H9 (cell line): ENCODE results near the gene GPR68. TPM values are rescaled to one million over a fixed set of nuclear protein-coding genes. Genes with fewer than 3 reads are reported as not detected.

Experiments used
- DNase-seq: peaks from one replicate; pipeline ENCODE4 v3.0.0-alpha.2; 2017
- H2AFZ ChIP-seq: one replicate; pipeline ENCODE4 v1.6.1; 2013; ENCODE audit warnings: mild to moderate bottlenecking, low read length, control low read depth, moderate library complexity
- H2AK5ac ChIP-seq: 2 replicates; pipeline ENCODE4 v1.6.1; 2013; ENCODE audit warnings: low read length, control low read depth, mixed read lengths; ENCODE audit not compliant: insufficient read length
- H2BK120ac ChIP-seq: one replicate; pipeline ENCODE4 v1.6.1; 2013; ENCODE audit warnings: low read depth, mild to moderate bottlenecking, low read length, control low read depth, inconsistent platforms; ENCODE audit not compliant: poor library complexity, severe bottlenecking
- H2BK12ac ChIP-seq: 2 replicates; pipeline ENCODE4 v1.6.1; 2013; ENCODE audit warnings: low read length, control low read depth, mixed read lengths, low read depth; ENCODE audit not compliant: insufficient read length
- H2BK15ac ChIP-seq: 2 replicates; pipeline ENCODE4 v1.6.1; 2013; ENCODE audit warnings: low read depth, low read length, control low read depth
- H2BK20ac ChIP-seq: one replicate; pipeline ENCODE4 v1.6.1; 2013; ENCODE audit warnings: low read depth, mild to moderate bottlenecking, low read length, control low read depth, inconsistent platforms; ENCODE audit not compliant: poor library complexity, severe bottlenecking
- H2BK5ac ChIP-seq: 2 replicates; pipeline ENCODE4 v1.6.1; 2013; ENCODE audit warnings: low read length, control low read depth, mixed read lengths; ENCODE audit not compliant: insufficient read length
- H3K14ac ChIP-seq: 2 replicates; pipeline ENCODE4 v1.6.1; 2013; ENCODE audit warnings: low read length, control low read depth; ENCODE audit not compliant: insufficient read depth
- H3K18ac ChIP-seq: 2 replicates; pipeline ENCODE4 v1.6.1; 2013; ENCODE audit warnings: low read depth, mild to moderate bottlenecking, mixed read lengths, low read length, control low read depth; ENCODE audit not compliant: insufficient read length
- H3K23ac ChIP-seq: 2 replicates; pipeline ENCODE4 v1.6.1; 2013; ENCODE audit warnings: low read length, control low read depth, mixed read lengths, low read depth; ENCODE audit not compliant: insufficient read length
- H3K23me2 ChIP-seq: 2 replicates; pipeline ENCODE4 v1.6.1; 2013; ENCODE audit warnings: low read depth, mild to moderate bottlenecking, mixed read lengths, low read length, control low read depth; ENCODE audit not compliant: insufficient read length, poor library complexity, severe bottlenecking
- H3K27ac ChIP-seq: 2 replicates; pipeline ENCODE4 v1.5.1; 2013; ENCODE audit warnings: low read length, control low read depth, mixed read lengths, low read depth; ENCODE audit not compliant: insufficient read length
- H3K27me3 ChIP-seq: 2 replicates; pipeline ENCODE4 v1.6.1; 2013; ENCODE audit warnings: low read length, control low read depth, inconsistent platforms; ENCODE audit not compliant: insufficient read depth
- H3K4ac ChIP-seq: 2 replicates; pipeline ENCODE4 v1.6.1; 2013; ENCODE audit warnings: low read depth, mild to moderate bottlenecking, control low read depth, inconsistent platforms, low read length, moderate library complexity
- H3K4me1 ChIP-seq: 2 replicates; pipeline ENCODE4 v1.6.1; 2013; ENCODE audit warnings: low read length, control low read depth, inconsistent platforms; ENCODE audit not compliant: insufficient read depth
- H3K4me2 ChIP-seq: 2 replicates; pipeline ENCODE4 v1.6.1; 2013; ENCODE audit warnings: low read length, control low read depth, mixed read lengths; ENCODE audit not compliant: insufficient read length, insufficient read depth
- H3K56ac ChIP-seq: 2 replicates; pipeline ENCODE4 v1.6.1; 2013; ENCODE audit warnings: low read depth, mild to moderate bottlenecking, mixed read lengths, low read length, control low read depth; ENCODE audit not compliant: insufficient read length
- H3K79me1 ChIP-seq: 2 replicates; pipeline ENCODE4 v1.6.1; 2013; ENCODE audit warnings: low read depth, mild to moderate bottlenecking, moderate library complexity, low read length, control low read depth, inconsistent platforms; ENCODE audit not compliant: insufficient read depth, poor library complexity, severe bottlenecking
- H3K79me2 ChIP-seq: 2 replicates; pipeline ENCODE4 v1.6.1; 2013; ENCODE audit warnings: low read length, control low read depth, inconsistent platforms; ENCODE audit not compliant: insufficient read depth
- H3K9ac ChIP-seq: 2 replicates; pipeline ENCODE4 v1.6.1; 2013; ENCODE audit warnings: low read length, control low read depth, mixed read lengths; ENCODE audit not compliant: insufficient read length; ENCODE audit errors: extremely low read depth
- H3K9me3 ChIP-seq: one replicate; pipeline ENCODE4 v1.6.1; 2013; ENCODE audit warnings: low read depth, low read length, inconsistent platforms; ENCODE audit not compliant: control insufficient read depth
- H3T11ph ChIP-seq: one replicate; pipeline ENCODE4 v1.6.1; 2013; ENCODE audit warnings: mild to moderate bottlenecking, low read length, control low read depth, inconsistent platforms
- H4K20me1 ChIP-seq: one replicate; pipeline ENCODE4 v1.6.1; 2013; ENCODE audit not compliant: control insufficient read depth, insufficient read length, insufficient read depth
- H4K5ac ChIP-seq: 2 replicates; pipeline ENCODE4 v1.6.1; 2013; ENCODE audit warnings: low read depth, mild to moderate bottlenecking, mixed read lengths, low read length, control low read depth; ENCODE audit not compliant: insufficient read length
- H4K8ac ChIP-seq: replicated peaks from 2 replicates; pipeline ENCODE4 v1.6.1; 2013; ENCODE audit warnings: low read length, control low read depth, mixed read lengths, low read depth; ENCODE audit not compliant: insufficient read length
- H4K91ac ChIP-seq: 2 replicates; pipeline ENCODE4 v1.6.1; 2013; ENCODE audit warnings: low read depth, mild to moderate bottlenecking, moderate library complexity, mixed read lengths, low read length, control low read depth; ENCODE audit not compliant: insufficient read length
- H3K27ac Mint-ChIP-seq, 3 experiments: 2 replicates in 2 of 3; 3 replicates in 1 of 3; pipeline ENCODE4 v1.8.0; 2020 to 2021; ENCODE audit warnings: mixed read lengths in 3 of 3, mild to moderate bottlenecking in 1 of 3, moderate library complexity in 1 of 3
- H3K27me3 Mint-ChIP-seq: 2 replicates; pipeline ENCODE4 v1.8.0; 2021; ENCODE audit warnings: low read depth, mild to moderate bottlenecking, moderate library complexity, mixed read lengths
- H3K36me3 Mint-ChIP-seq, 3 experiments: 2 replicates in 2 of 3; 3 replicates in 1 of 3; pipeline ENCODE4 v1.8.0; 2020 to 2021; ENCODE audit warnings: low read depth in 3 of 3, mixed read lengths in 3 of 3; ENCODE audit not compliant: insufficient read depth in 1 of 3
- H3K4me1 Mint-ChIP-seq, 2 experiments: 2 replicates each; pipeline ENCODE4 v1.8.0; 2020; ENCODE audit warnings: mixed read lengths in 2 of 2
- H3K4me3 Mint-ChIP-seq, 2 experiments: 2 replicates in 1 of 2; 3 replicates in 1 of 2; pipeline ENCODE4 v1.8.0; 2020 to 2021; ENCODE audit warnings: mild to moderate bottlenecking in 2 of 2, mixed read lengths in 2 of 2, moderate library complexity in 1 of 2
- H3K9me3 Mint-ChIP-seq, 2 experiments: 2 replicates in 1 of 2; 3 replicates in 1 of 2; pipeline ENCODE4 v1.8.0; 2020; ENCODE audit warnings: mild to moderate bottlenecking in 2 of 2, mixed read lengths in 2 of 2, moderate library complexity in 1 of 2
- CTCF ChIP-seq: fragments of 200-600 bp; sonication (generic); conservative IDR thresholded peaks from 3 replicates; pipeline ENCODE4 v1.8.0; 2021; ENCODE audit warnings: antibody characterized with exemption, mild to moderate bottlenecking
- WGBS: extraction: QIAGEN DNeasy Blood & Tissue Kit; methylation state at CpG from one replicate; pipeline ENCODE4 v1.1.7; 2013; ENCODE audit warnings: missing lambda C conversion rate, low lambda C conversion rate, mixed read lengths; ENCODE audit not compliant: insufficient read length; ENCODE audit errors: extremely low coverage; 5-methylcytosine and 5-hydroxymethylcytosine counted together
- total RNA-seq: library from RNA; stranded (reverse); gene quantifications from 2 replicates; pipeline ENCODE4 v1.2.1, GENCODE V29; 2021

Gene GPR68
- total RNA-seq, 1 experiment from 2014 or later, result 0.33 TPM

- H3K4me3 Mint-ChIP-seq, result peak overlapping the region; percentile 70 to 82
- peaks cover 24 to 26% of the 10 kb centered on the region in 2 experiments for H3K4me1 Mint-ChIP-seq
- H3K27me3 Mint-ChIP-seq, result peaks cover 49% of the 10 kb centered on the region
- Histone ChIP-seq H4K20me1 (no peaks in the 10 kb centered on the region), H3K79me1 (no peaks in the 10 kb centered on the region), H3K14ac (0 out of 2 replicates have a peak overlapping the region, but pooled peaks have one; percentile 50), H2BK5ac (no peak overlapping the region), H2BK120ac (no peak overlapping the region), H4K8ac (no peak overlapping the region), H3K56ac (no peak overlapping the region), H3K79me2 (no peaks in the 10 kb centered on the region), H3K9ac (no peak overlapping the region), H4K91ac (no peak overlapping the region), H2BK20ac (no peak overlapping the region), H2AFZ (no peak overlapping the region), H2BK12ac (no peak overlapping the region), H3K9me3 (no peaks in the 10 kb centered on the region), H3T11ph (no peak overlapping the region), H2AK5ac (no peak overlapping the region), H3K27me3 (no peaks in the 10 kb centered on the region; the same call in 1 of the 2 replicates), H3K23ac (no peak overlapping the region), H2BK15ac (no peak overlapping the region), H3K23me2 (peaks cover 3% of the 10 kb centered on the region), H3K27ac (no peak overlapping the region), H3K18ac (no peak overlapping the region), H3K4ac (no peak overlapping the region), H3K4me1 (peaks cover 2% of the 10 kb centered on the region; the same call in 1 of the 2 replicates), H3K4me2 (peak overlapping the region; percentile 58), H4K5ac (no peak overlapping the region)
- H3K36me3 Mint-ChIP-seq, result no peaks in the 10 kb centered on the region
- no peak overlapping the region for H3K27ac Mint-ChIP-seq
- no peaks in the 10 kb centered on the region for H3K9me3 Mint-ChIP-seq
- TF ChIP-seq CTCF, result no peak
- no CpG with 5 or more reads among the region's 20 CpGs for WGBS
- no peak for DNase-seq
Measured at GRCh38 chr14:91253795-91254323, 9.4 kb upstream of the GPR68 start.
